Loucy (cell line): ENCODE data around the gene CACNA2D3.

Source experiments
- H2AFZ ChIP-seq: fragments of 200-600 bp; sonication (generic); 2 replicates; pipeline ENCODE4 v1.6.0; 2016; ENCODE audit warnings: antibody characterized with exemption, mild to moderate bottlenecking, low read length, moderate library complexity
- H3F3A ChIP-seq: fragments of 200-600 bp; 2 replicates; pipeline ENCODE4 v1.6.0; 2016; ENCODE audit warnings: antibody characterized with exemption, low read depth, mild to moderate bottlenecking
- H3K27me3 ChIP-seq: fragments of 200-600 bp; sonication (generic); 2 replicates; pipeline ENCODE4 v1.6.1; 2014; ENCODE audit warnings: low read length, mild to moderate bottlenecking; ENCODE audit not compliant: insufficient read depth, poor library complexity, severe bottlenecking
- H3K36me3 ChIP-seq: fragments of 200-600 bp; sonication (generic); 2 replicates; pipeline ENCODE4 v1.6.1; 2016; ENCODE audit warnings: low read length; ENCODE audit not compliant: insufficient read depth
- H3K4me1 ChIP-seq: fragments of 200-600 bp; sonication (generic); 2 replicates; pipeline ENCODE4 v1.5.1; 2014; ENCODE audit warnings: low read length, mild to moderate bottlenecking; ENCODE audit not compliant: insufficient read depth, poor library complexity, severe bottlenecking
- H3K4me2 ChIP-seq: fragments of 200-600 bp; sonication (generic); 2 replicates; pipeline ENCODE4 v1.6.0; 2014; ENCODE audit warnings: antibody characterized with exemption, low read length, low read depth, mild to moderate bottlenecking; ENCODE audit not compliant: poor library complexity, severe bottlenecking
- H3K4me3 ChIP-seq: fragments of 200-600 bp; sonication (generic); 2 replicates; pipeline ENCODE4 v1.5.1; 2014; ENCODE audit warnings: low read length, mild to moderate bottlenecking, mixed read lengths; ENCODE audit not compliant: poor library complexity, severe bottlenecking
- H3K79me2 ChIP-seq: fragments of 200-600 bp; sonication (generic); 2 replicates; pipeline ENCODE4 v1.6.1; 2014; ENCODE audit warnings: low read length; ENCODE audit not compliant: insufficient read depth
- H3K9ac ChIP-seq: fragments of 200-600 bp; sonication (generic); 2 replicates; pipeline ENCODE4 v1.6.0; 2014; ENCODE audit warnings: mild to moderate bottlenecking, low read depth, low read length, moderate library complexity; ENCODE audit not compliant: poor library complexity, severe bottlenecking
- H3K9me2 ChIP-seq: fragments of 200-600 bp; sonication (generic); replicated peaks from 2 replicates; pipeline ENCODE4 v1.6.1; 2016; ENCODE audit warnings: low read depth, low read length, mixed read lengths
- H3K9me3 ChIP-seq: fragments of 200-600 bp; sonication (generic); 2 replicates; pipeline ENCODE4 v1.6.1; 2014; ENCODE audit warnings: mild to moderate bottlenecking, antibody characterized with exemption, low read length, low read depth; ENCODE audit not compliant: insufficient read depth
- H4K20me1 ChIP-seq: fragments of 200-600 bp; sonication (generic); 2 replicates; pipeline ENCODE4 v1.6.0; 2014; ENCODE audit warnings: antibody characterized with exemption, low read length, mild to moderate bottlenecking; ENCODE audit not compliant: insufficient read depth, poor library complexity, severe bottlenecking
- CTCF ChIP-seq: fragments of 200-600 bp; sonication (generic); conservative IDR thresholded peaks from 2 replicates; pipeline ENCODE4 v1.5.1; 2014; ENCODE audit warnings: mild to moderate bottlenecking, antibody characterized with exemption, low read length
- EZH2phosphoT487 ChIP-seq: fragments of 200-600 bp; IDR thresholded peaks from 2 replicates; pipeline ENCODE4 v1.6.1; 2018; ENCODE audit warnings: antibody characterized with exemption, mild to moderate bottlenecking, moderate library complexity, borderline replicate concordance

CACNA2D3 gene

GRCh38 chr3:54659347-54659746 is 537.0 kb downstream of the CACNA2D3 start:
- Histone ChIP-seq H3K4me2 (no peak overlapping the region), H3K27me3 (no peaks in the 10 kb centered on the region), H3K4me3 (no peak overlapping the region), H3K9ac (no peak overlapping the region), H3K4me1 (no peaks in the 10 kb centered on the region), H3K9me2 (no peaks in the 10 kb centered on the region), H3K36me3 (no peaks in the 10 kb centered on the region), H3K79me2 (no peaks in the 10 kb centered on the region), H2AFZ (no peak overlapping the region), H3K9me3 (no peaks in the 10 kb centered on the region), H3F3A (no peaks in the 10 kb centered on the region), H4K20me1 (no peaks in the 10 kb centered on the region)
- TF ChIP-seq EZH2phosphoT487 = no peak
- TF ChIP-seq CTCF = no peak

- Histone ChIP-seq H3K9me2 (no peaks in the 10 kb centered on the region), H3K9me3 (no peaks in the 10 kb centered on the region), H3K4me1 (no peaks in the 10 kb centered on the region), H3K27me3 (no peaks in the 10 kb centered on the region), H3K4me3 (no peak overlapping the region), H3F3A (no peaks in the 10 kb centered on the region), H3K9ac (no peak overlapping the region), H3K4me2 (no peak overlapping the region), H4K20me1 (no peaks in the 10 kb centered on the region), H3K36me3 (no peaks in the 10 kb centered on the region), H2AFZ (no peak overlapping the region), H3K79me2 (no peaks in the 10 kb centered on the region)
- TF ChIP-seq EZH2phosphoT487 (no peak), CTCF (no peak)
These were observed 538.4 kb downstream of the CACNA2D3 start for GRCh38 chr3:54660714-54661132.

DNA sequence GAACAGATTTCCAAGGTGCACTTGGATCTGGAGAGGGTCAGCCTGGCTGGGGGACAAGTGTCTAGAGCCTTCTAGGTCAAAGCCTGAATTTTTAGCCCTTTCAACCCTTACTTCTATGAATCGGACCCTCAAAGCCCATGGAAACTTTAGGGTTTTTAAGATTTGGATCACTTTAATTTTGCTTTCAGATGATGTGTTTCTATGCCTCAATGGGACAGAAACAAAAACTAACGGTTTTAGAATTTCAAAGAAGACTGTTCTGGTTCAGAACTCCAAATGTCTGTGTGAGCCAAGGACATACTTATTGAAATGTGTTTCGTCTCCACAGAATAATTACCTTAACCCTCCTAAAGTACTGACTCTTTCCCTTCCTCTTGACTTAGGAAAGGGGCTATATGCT is 538.8 kb downstream of the CACNA2D3 start:
- Histone ChIP-seq H3K79me2 (no peaks in the 10 kb centered on the region), H3K27me3 (no peaks in the 10 kb centered on the region), H3K36me3 (no peaks in the 10 kb centered on the region), H2AFZ (no peak overlapping the region), H3K9ac (no peak overlapping the region), H4K20me1 (no peaks in the 10 kb centered on the region), H3K4me3 (no peak overlapping the region), H3K4me2 (no peak overlapping the region), H3K9me3 (no peaks in the 10 kb centered on the region), H3K9me2 (no peaks in the 10 kb centered on the region), H3F3A (no peaks in the 10 kb centered on the region), H3K4me1 (no peaks in the 10 kb centered on the region)
- TF ChIP-seq EZH2phosphoT487 (no peak), CTCF (no peak)
